NCI-H524 (cell line): Measurements from ENCODE around the gene DPH5.

Experiments
- DNase-seq, 2 experiments: peaks; one replicate each; lab custom pipeline; 2025; lab: John Stamatoyannopoulos, UW

DPH5 gene

GRCh38 chr1:100941580-100942216 is 83.9 kb downstream of the DPH5 start:
- no peak for DNase-seq

- no peak for DNase-seq
These were observed 84.5 kb downstream of the DPH5 start for GRCh38 chr1:100941098-100941527.
